Measurements from ENCODE around the gene SAAL1. TPM values are rescaled to one million over a fixed set of nuclear protein-coding genes. Genes with fewer than 3 reads are reported as not detected.

Gene SAAL1
- total RNA-seq, 4 donors from 2014 or later, result 3.0 to 16.1 (median 4.4) TPM

DNA sequence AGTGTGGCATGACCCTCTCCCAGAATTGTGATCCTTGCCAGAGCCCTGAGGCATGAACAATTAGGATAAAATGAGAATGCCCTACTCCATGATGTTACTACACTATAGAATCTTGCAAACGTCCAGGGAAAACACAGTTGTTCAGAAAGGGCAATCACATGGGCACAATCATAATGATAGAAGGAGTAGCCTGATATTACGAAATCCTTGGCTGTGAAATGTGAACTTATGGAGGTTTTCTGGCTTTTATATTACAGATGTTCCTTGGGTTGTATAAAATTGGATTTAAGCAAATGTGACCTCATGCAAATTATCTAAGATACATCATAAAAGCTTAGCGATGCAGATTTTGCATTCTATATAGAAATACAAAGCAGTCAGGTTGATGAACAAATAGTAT is 30.4 kb downstream of the SAAL1 start:
- Histone ChIP-seq H3K27ac (no peak overlapping the region), H3K4me3 (no peak overlapping the region), H3K9me3 (no peaks in the 10 kb centered on the region), H3K27me3 (no peaks in the 10 kb centered on the region), H3K36me3 (peaks cover 0 to 13% of the 10 kb centered on the region in 2 donors), H3K4me1 (no peaks in the 10 kb centered on the region)
- TF ChIP-seq, protein P1, sequence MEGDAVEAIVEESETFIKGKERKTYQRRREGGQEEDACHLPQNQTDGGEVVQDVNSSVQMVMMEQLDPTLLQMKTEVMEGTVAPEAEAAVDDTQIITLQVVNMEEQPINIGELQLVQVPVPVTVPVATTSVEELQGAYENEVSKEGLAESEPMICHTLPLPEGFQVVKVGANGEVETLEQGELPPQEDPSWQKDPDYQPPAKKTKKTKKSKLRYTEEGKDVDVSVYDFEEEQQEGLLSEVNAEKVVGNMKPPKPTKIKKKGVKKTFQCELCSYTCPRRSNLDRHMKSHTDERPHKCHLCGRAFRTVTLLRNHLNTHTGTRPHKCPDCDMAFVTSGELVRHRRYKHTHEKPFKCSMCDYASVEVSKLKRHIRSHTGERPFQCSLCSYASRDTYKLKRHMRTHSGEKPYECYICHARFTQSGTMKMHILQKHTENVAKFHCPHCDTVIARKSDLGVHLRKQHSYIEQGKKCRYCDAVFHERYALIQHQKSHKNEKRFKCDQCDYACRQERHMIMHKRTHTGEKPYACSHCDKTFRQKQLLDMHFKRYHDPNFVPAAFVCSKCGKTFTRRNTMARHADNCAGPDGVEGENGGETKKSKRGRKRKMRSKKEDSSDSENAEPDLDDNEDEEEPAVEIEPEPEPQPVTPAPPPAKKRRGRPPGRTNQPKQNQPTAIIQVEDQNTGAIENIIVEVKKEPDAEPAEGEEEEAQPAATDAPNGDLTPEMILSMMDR (IDR thresholded peaks at IDR 0.05 in 4 of 5, conservative IDR thresholded peaks at IDR 0.05 in 1 of 5), result no peak
- TF ChIP-seq POLR2A (IDR thresholded peaks at IDR 0.05), result no peak
- in situ Hi-C loops (cut with MboI; ENCODE audit: low sequenced_read_pairs in 4 of 4), result no loop called here
- DNase-seq, result no peak
- no peak for ATAC-seq
- intact Hi-C loops (cut with DNase I; ENCODE audit: low total_unique reads), result no loop called here

DNA sequence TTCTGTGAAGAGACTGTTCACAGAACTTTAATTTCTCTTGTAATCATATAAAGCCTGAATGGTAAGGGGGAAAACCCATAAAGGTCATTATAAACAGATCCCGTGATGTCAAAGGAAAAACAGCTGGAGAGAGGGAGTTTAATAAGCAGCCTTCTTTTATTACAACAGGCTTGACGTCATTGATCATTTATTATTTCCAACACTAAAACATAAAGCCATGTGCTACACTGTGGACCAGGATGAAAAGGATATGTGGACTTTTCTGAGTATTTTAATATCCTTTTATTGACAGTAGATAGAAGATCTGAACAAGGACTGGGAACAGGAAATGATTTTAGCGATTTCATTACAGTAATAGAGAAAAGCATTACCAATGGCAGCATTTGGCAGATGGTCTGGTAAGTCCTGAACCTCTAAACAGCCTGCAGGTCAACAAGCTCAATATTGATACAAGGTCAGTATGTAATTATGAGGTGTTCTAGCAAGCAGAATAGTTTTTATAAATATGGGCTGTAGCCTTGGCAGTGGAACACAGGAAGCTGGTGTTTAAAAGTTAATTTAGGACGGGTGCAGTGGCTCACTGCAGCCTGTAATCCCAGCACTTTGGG is 34.7 kb downstream of the SAAL1 start:
- H3K36me3 ChIP-seq, result no peaks in the 10 kb centered on the region
- intact Hi-C loops (cut with DNase I; ENCODE audit: low total_unique reads) (no loop called here), in situ Hi-C loops (cut with MboI; ENCODE audit: low sequenced_read_pairs in 4 of 4) (no loop called here)
- no peaks in the 10 kb centered on the region for H3K4me1 ChIP-seq
- H3K27me3 ChIP-seq, result no peaks in the 10 kb centered on the region
- TF ChIP-seq POLR2A (IDR thresholded peaks at IDR 0.05), result no peak
- TF ChIP-seq, protein P1 (IDR thresholded peaks at IDR 0.05 in 4 of 5, conservative IDR thresholded peaks at IDR 0.05 in 1 of 5), result no peak
- DNase-seq, result no peak
- H3K4me3 ChIP-seq, result no peak overlapping the region
- H3K9me3 ChIP-seq, result no peaks in the 10 kb centered on the region
- ATAC-seq, result no peak
- H3K27ac ChIP-seq, result no peak overlapping the region

DNA sequence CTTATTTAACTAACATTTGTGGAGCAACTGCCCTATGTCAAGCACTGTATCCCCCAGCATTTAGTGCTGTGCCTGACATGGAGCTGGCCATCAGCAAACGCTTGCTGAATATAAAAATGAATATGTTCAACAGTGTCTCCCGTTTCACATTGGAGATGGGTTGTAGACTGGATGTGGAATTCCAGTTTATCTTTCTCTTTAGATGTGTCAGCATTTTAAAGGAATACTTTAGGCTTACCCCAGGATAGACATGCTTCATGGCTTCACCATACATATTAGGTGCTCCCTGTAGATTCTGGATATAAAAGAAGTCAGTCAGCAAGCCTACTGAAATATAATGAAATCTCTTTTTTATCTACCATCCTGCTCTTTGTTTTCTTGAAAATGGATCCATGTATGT is 38.5 kb downstream of the SAAL1 start:
- TF ChIP-seq POLR2A (IDR thresholded peaks at IDR 0.05), result no peak
- TF ChIP-seq, protein P1 (IDR thresholded peaks at IDR 0.05 in 4 of 5, conservative IDR thresholded peaks at IDR 0.05 in 1 of 5), result no peak
- Histone ChIP-seq H3K27me3 (no peaks in the 10 kb centered on the region), H3K27ac (no peak overlapping the region), H3K4me1 (no peaks in the 10 kb centered on the region), H3K9me3 (no peaks in the 10 kb centered on the region), H3K36me3 (no peaks in the 10 kb centered on the region), H3K4me3 (no peak overlapping the region)
- intact Hi-C loops (cut with DNase I; ENCODE audit: low total_unique reads) (no loop called here), in situ Hi-C loops (cut with MboI; ENCODE audit: low sequenced_read_pairs in 4 of 4) (no loop called here)
- DNase-seq (no peak), ATAC-seq (no peak)

DNA sequence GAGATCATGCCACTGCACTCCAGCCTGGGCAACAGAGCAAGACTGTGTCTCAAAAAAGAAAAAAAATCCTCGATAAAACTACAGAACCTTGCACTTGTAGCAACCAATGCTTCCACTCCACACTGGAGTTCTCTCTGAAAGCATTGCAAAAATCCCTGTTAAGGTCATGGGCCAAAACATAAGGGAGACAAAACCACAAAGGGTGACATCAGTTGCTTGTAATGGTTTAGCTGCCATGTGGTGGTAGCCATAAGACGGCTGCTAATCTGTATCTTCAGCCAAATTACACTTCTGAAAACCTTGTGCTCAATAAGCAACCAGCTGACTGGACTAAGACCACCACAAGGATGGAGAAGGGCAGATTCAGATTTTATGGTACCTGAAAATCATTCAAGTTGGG is 39.3 kb downstream of the SAAL1 start:
- no peaks in the 10 kb centered on the region for H3K4me1 ChIP-seq
- ATAC-seq (no peak), DNase-seq (no peak)
- no peaks in the 10 kb centered on the region for H3K36me3 ChIP-seq
- no peak overlapping the region for H3K27ac ChIP-seq
- TF ChIP-seq, protein P1 (IDR thresholded peaks at IDR 0.05 in 4 of 5, conservative IDR thresholded peaks at IDR 0.05 in 1 of 5), result no peak
- no peak for TF ChIP-seq POLR2A (IDR thresholded peaks at IDR 0.05)
- no peaks in the 10 kb centered on the region for H3K27me3 ChIP-seq
- H3K4me3 ChIP-seq, result no peak overlapping the region
- intact Hi-C loops (cut with DNase I; ENCODE audit: low total_unique reads), result no loop called here
- in situ Hi-C loops (cut with MboI; ENCODE audit: low sequenced_read_pairs in 4 of 4), result no loop called here
- no peaks in the 10 kb centered on the region for H3K9me3 ChIP-seq

DNA sequence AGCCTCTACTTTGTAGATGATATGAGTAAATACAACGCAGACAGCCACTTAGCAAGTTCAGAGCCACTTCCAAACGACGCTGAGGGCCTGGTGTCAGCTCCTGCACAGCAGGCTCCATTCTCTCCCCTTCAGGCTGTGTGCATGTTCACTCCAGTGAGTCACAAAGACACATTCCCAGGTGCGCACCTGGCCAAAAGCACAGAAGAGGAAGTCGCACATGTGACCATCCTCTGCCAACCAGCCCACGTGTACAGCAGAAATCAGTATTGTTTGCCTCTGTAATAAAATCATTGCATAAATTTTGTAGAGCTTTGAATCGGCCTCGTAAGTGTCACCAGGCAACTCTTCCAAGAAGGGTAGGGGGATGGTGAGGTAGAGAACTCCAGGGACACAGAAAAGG is 40.3 kb downstream of the SAAL1 start:
- no peak for DNase-seq
- intact Hi-C loops (cut with DNase I; ENCODE audit: low total_unique reads) (no loop called here), in situ Hi-C loops (cut with MboI; ENCODE audit: low sequenced_read_pairs in 4 of 4) (no loop called here)
- Histone ChIP-seq H3K36me3 (no peaks in the 10 kb centered on the region), H3K27me3 (no peaks in the 10 kb centered on the region), H3K27ac (no peak overlapping the region), H3K4me1 (peaks cover 0 to 6% of the 10 kb centered on the region in 2 donors), H3K9me3 (no peaks in the 10 kb centered on the region), H3K4me3 (no peak overlapping the region)
- no peak for ATAC-seq
- TF ChIP-seq POLR2A (IDR thresholded peaks at IDR 0.05), result no peak
- TF ChIP-seq, protein P1 (IDR thresholded peaks at IDR 0.05 in 4 of 5, conservative IDR thresholded peaks at IDR 0.05 in 1 of 5), result no peak

Data from gastrocnemius medialis (tissue), 4 donors.